SW 1271 (cell line): ENCODE results near the gene WDR91.
A peak's percentile ranks its signal among the peaks of the same experiment; 100 is the strongest.
"Not testable (repeated sequence)": the region's sequence is repeated elsewhere in the genome, so short reads cannot be mapped to it uniquely, and the experiment has no call there.

Experiments used
- DNase-seq, 2 experiments: peaks; one replicate each; lab custom pipeline; 2025; lab: John Stamatoyannopoulos, UW

The WDR91 gene

GRCh38 chr7:135211179-135211945, at the start of gene WDR91:
WDR91 (minus strand) TSS chr7:135211526; CDS start chr7:135211502, 24 bp downstream.
- DNase-seq: peak; percentile 66 to 85

GRCh38 chr7:135260470-135260869, 49.1 kb upstream of the WDR91 start:
- no peak for DNase-seq

- DNase-seq: no peak
Measured at GRCh38 chr7:135259702-135260101, 48.4 kb upstream of the WDR91 start.

GRCh38 chr7:135258585-135258984, 47.3 kb upstream of the WDR91 start:
- DNase-seq: no peak

GRCh38 chr7:135257790-135258189, 46.5 kb upstream of the WDR91 start:
- no peak for DNase-seq

GRCh38 chr7:135253851-135254771, 42.8 kb upstream of the WDR91 start:
- DNase-seq: peak in 1 of 2 experiments; percentile 51

GRCh38 chr7:135251496-135252391, 40.4 kb upstream of the WDR91 start:
- no peak for DNase-seq

- DNase-seq: no peak
Measured at GRCh38 chr7:135248546-135248945, 37.2 kb upstream of the WDR91 start.

- no peak for DNase-seq
Measured at GRCh38 chr7:135247746-135248471, 36.6 kb upstream of the WDR91 start.

GRCh38 chr7:135246191-135246825, 35.0 kb upstream of the WDR91 start:
- DNase-seq: no peak

GRCh38 chr7:135245226-135246190, 34.2 kb upstream of the WDR91 start:
- DNase-seq: no peak

GRCh38 chr7:135242096-135242684, 30.9 kb upstream of the WDR91 start:
- DNase-seq: no peak

- DNase-seq: no peak
Measured at GRCh38 chr7:135240441-135240840, 29.1 kb upstream of the WDR91 start.

GRCh38 chr7:135239263-135239662, 27.9 kb upstream of the WDR91 start:
- DNase-seq: no peak

GRCh38 chr7:135238112-135238744, 26.9 kb upstream of the WDR91 start:
- peak in 1 of 2 experiments; percentile 8 for DNase-seq

- DNase-seq: no peak
Measured at GRCh38 chr7:135236727-135237126, 25.4 kb upstream of the WDR91 start.

- no peak for DNase-seq
Measured at GRCh38 chr7:135235841-135236240, 24.5 kb upstream of the WDR91 start.

GRCh38 chr7:135234727-135235126, 23.4 kb upstream of the WDR91 start:
- no peak for DNase-seq

GRCh38 chr7:135234095-135234494, 22.8 kb upstream of the WDR91 start:
- not testable (repeated sequence) for DNase-seq
